Posterior vena cava (tissue), 2 donors: Measurements from ENCODE around the gene C3AR1. TPM values are rescaled to one million over a fixed set of nuclear protein-coding genes. Genes with fewer than 3 reads are reported as not detected.
A peak's percentile ranks its signal among the peaks of the same experiment; 100 is the strongest.
"Not testable (repeated sequence)": the region's sequence is repeated elsewhere in the genome, so short reads cannot be mapped to it uniquely, and the experiment has no call there.

ENCODE experiments used
- DNase-seq: peaks from one replicate; pipeline ENCODE4 v3.0.0-alpha.2; 2020; ENCODE audit warnings: low spot score
- intact Hi-C, 2 donors: fragments of 100-400 bp; cut with DNase I; formaldehyde crosslinking; loops; one replicate each; pipeline versions ENCODE4 v1.14.1 to v1.14.2; 2022 to 2023
- long read RNA-seq, 2 donors: library from polyadenylated mRNA; unstranded; transcript quantifications; one replicate each; pipeline ENCODE4 v2.0.0, GENCODE V29; 2020 to 2021
- total RNA-seq, 2 donors: library from RNA; stranded (reverse); fragmentation: NEBNext Ultra II Directional; extraction: Animal tissue kit (Norgen Biotek cat#: 25700); gene quantifications; one replicate each; pipeline ENCODE4 v1.2.1, GENCODE V29; 2021
- donor health status: DM: yes; HTN: yes; CAD: no.
- donor health status: DM: yes; HTN: yes; CAD: no.

C3AR1 gene
- total RNA-seq, result 10 to 100 TPM; 17.1 to 26.6 TPM
- long read RNA-seq, donor 1, transcript C3AR1-201 (2 exons, 2,088 nt), result major isoform, 8 of 8 reads
- long read RNA-seq, donor 1, partial matches to known transcripts, result 0 of 8 reads
- long read RNA-seq, donor 1, other reads (novel, unspliced or antisense), result 0 of 8 reads
- long read RNA-seq, donor 2, transcript C3AR1-201 (2 exons, 2,088 nt), result major isoform, 19 of 20 reads
- long read RNA-seq, donor 2, partial matches to known transcripts, result 1 of 20 reads
- long read RNA-seq, donor 2, other reads (novel, unspliced or antisense), result 0 of 20 reads

- intact Hi-C loops, result no loop called here
- no peak for DNase-seq
Observed at GRCh38 chr12:8065991-8066594, at the start of gene C3AR1. Gene C3AR1, minus strand, starts transcription at chr12:8066359. Its CDS starts 6,174 bp downstream, at chr12:8060185.

DNA sequence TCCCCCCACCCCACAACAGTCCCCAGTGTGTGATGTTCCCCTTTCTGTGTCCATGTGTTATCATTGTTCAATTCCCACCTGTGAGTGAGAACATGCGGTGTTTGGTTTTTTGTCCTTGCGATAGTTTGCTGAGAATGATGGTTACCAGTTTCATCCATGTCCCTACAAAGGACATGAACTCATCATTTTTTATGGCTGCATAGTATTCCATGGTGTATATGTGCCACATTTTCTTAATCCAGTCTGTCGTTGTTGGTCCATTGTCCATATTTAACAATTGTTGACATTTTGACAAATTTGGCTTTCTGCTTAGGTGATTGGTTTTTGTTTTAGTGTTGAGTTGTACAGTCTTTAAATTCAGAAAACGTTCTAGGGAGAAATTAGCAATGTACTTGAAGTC is 47.0 kb upstream of the C3AR1 start:
- DNase-seq, intact Hi-C loops: not testable (repeated sequence)

- intact Hi-C loops, result loop anchor here (10.0 kb wide), 2 partner anchors 116 to 126 kb away; partner anchors contain the start of gene FAM90A1 (in 1 of the 2)
- peak; percentile 88 for DNase-seq
Observed at GRCh38 chr12:8108808-8109398, 42.7 kb upstream of the C3AR1 start.

DNA sequence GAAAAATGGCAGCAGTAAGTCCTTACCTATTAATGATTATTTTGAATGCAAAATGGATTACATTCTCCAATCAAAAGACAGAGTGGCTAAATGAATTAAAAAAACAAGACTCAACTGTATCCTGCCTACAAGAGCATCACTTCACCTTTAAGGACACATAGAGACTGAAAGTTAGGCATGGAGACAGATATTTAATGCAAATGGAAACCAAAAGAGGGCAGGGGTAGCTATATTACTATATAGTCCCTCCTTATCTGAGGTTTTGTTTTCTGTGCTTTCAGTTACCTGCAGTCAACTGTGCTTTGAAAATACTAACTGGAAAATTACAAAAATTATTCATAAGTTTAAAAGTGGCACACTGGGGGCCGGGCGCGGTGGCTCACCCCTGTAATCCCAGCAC is 33.1 kb upstream of the C3AR1 start:
- DNase-seq, result no peak
- intact Hi-C loops, result no loop called here

DNA sequence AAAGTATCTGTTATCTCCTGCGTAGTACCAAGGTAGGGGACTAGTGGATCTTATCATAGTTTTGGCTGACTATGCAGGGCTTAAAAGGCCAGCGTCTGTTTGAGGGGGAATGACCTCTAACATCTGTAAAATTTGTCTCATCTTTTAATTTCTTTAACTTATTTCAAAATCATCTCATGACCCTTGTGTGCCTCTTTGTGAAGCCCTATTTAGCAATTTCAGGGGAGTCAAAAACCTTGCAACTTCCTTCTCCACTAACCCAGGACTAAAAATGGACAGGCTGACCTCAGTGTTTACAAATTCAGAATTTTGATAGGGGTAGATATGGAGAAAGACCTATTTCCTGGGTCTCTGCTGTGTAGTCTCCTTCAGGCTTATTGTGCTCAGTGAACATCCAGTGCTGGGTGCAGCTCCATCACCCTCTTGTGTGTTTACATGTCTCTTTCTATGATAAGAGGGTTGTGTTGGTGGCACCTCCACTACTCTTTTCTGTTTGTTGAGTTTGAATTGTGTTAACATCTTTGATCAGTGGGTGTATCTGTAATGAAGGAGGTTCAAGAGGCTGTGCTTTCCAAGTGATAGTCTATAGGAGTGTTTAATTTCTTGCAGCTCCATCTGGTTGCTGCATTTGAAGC is 30.2 kb upstream of the C3AR1 start:
- no peak for DNase-seq
- intact Hi-C loops, result no loop called here

- intact Hi-C loops, result no loop called here
- DNase-seq, result no peak
Observed at GRCh38 chr12:8093291-8093690, 27.1 kb upstream of the C3AR1 start.

GRCh38 chr12:8089716-8090115 is 23.6 kb upstream of the C3AR1 start:
- DNase-seq, result no peak
- intact Hi-C loops, result no loop called here

DNA sequence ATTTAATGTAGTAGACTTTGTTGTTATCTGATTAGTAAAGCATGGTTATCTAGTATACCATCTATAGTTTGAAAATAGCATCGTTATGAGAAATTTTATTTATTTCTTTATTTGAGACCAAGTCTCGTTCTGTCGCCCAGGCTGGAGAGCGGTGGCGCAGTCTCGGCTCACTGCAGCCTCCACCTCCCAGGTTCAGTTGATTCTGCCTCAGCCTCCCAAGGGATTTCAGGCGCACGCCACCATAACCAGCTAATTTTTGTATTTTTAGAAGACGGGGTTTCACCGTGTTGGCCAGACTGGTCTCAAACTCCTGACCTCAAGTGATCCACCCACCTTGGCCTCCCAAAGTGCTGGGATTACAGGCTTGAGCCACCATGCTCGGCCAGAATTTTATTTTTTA is 23.1 kb upstream of the C3AR1 start:
- DNase-seq, intact Hi-C loops: not testable (repeated sequence)

GRCh38 chr12:8088574-8088973 is 22.4 kb upstream of the C3AR1 start:
- intact Hi-C loops, result no loop called here
- no peak for DNase-seq

DNA sequence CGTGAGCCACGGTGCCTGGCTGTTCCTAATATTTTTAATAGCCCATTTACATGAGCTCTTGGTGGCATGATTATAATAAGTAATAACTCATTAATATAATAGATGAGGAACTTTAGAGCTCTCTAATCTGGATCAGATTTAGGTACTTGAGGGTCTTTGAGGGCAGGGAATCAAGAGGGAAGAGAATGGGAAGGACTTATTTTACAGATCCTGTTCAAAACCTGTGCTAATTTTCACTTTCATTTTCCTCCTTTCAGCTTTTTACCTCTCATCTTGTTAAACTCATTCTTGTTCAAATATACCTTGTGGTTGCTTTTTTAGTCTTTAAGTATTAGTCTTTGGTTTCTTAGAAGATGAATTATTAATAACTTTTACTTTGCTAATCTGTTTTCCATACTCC is 21.5 kb upstream of the C3AR1 start:
- intact Hi-C loops, result no loop called here
- DNase-seq, result no peak

DNA sequence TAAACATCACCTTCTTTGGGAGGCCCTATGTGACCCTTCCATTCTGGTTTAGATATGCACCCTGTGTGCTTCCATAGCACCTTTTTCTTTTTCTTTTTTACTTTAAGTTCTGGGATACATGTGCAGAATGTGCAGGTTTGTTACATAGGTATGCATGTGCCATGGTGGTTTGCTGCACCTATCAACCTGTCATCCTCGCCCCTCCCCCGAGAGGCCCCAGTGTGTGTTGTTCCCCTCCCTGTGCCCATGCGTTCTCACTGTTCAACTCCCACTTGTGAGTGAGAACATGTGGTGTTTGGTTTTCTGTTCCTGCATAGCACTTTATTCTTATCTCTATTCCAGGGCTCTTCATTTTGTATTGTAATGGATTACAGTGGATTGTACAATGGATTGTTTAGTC is 18.2 kb upstream of the C3AR1 start:
- intact Hi-C loops, result not testable (repeated sequence)

DNA sequence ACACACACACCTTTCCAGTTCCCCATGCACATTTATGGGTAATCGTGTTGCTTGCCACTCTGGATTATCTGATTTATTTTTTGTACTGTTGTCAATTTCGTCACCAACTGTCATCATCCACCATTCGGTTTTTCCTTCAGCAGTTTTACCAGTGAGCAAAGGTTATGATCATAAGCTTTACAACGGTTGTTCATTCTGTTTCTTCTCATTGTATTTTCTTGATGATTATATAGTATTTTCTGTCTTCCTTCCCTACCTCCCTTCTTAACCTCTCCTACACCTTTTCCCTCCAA is 16.6 kb upstream of the C3AR1 start:
- intact Hi-C loops, result no loop called here
- DNase-seq, result no peak

More for the DNA sequence above, 18.2 kb upstream of the C3AR1 start:
- DNase-seq, result not testable (repeated sequence)

GRCh38 chr12:8081251-8081920 is 15.2 kb upstream of the C3AR1 start:
- intact Hi-C loops, result no loop called here
- no peak for DNase-seq

DNA sequence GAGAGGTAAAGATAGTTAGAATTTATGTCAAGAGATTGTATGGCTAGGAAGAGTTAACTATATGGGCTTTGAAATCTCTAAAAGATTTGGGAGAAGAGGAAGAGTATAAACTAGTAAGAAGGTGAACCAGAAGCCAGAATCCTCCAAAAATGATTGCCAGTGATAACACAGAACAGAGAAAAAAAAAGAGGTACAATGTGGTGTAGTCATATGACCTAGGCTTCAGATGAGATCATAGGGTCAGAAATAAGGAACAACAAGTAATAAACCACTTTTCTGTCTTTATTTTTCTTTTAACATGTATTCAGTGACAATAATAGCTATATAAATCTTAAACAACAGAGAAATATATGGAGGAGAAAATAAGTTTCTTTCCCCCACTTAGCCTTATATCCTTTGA is 14.0 kb upstream of the C3AR1 start:
- no peak for DNase-seq
- intact Hi-C loops, result no loop called here

GRCh38 chr12:8078916-8079315 is 12.8 kb upstream of the C3AR1 start:
- DNase-seq, result no peak
- intact Hi-C loops, result no loop called here

DNA sequence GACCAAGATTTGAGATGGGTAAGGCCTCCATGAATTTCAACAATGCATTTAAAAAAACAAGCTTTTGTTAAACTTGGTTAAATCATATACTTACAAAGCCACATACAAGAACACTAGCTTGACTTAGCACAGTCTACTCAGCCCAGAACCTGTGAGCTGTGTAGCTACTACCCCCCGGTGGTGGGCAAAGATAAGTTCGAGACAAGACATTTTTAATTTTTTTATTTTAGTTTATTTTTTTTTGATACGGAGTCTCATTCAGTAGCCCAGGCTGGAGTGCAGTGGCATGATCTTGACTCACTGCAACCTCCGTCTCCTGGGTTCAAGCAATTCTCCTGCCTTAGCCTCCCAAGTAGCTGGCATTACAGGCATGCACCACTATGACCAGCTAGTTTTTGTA is 12.2 kb upstream of the C3AR1 start:
- intact Hi-C loops, result no loop called here

DNA sequence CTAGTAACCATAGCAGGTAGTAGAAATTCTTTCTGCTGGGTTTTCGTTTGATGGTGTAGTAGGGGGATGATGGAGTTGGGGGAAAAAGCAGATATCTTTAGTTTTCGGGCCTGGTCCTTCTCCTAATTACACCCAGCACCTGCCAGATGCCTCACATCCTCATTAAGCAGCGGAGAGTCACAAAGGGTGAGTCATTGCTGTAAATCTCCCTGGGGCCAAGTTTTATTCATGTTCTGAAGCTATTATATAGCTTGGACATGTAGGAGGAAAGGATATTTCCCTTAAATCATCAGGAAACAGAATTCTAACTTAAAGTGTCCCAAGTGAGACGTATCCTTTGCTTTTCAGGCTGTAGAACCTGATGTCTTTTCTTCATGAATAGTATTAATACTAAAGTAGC is 11.0 kb upstream of the C3AR1 start:
- intact Hi-C loops, result no loop called here
- DNase-seq, result no peak

More for the DNA sequence above, 12.2 kb upstream of the C3AR1 start:
- DNase-seq, result no peak

- intact Hi-C loops, result no loop called here
Observed at GRCh38 chr12:8076366-8076765, 10.2 kb upstream of the C3AR1 start.

DNA sequence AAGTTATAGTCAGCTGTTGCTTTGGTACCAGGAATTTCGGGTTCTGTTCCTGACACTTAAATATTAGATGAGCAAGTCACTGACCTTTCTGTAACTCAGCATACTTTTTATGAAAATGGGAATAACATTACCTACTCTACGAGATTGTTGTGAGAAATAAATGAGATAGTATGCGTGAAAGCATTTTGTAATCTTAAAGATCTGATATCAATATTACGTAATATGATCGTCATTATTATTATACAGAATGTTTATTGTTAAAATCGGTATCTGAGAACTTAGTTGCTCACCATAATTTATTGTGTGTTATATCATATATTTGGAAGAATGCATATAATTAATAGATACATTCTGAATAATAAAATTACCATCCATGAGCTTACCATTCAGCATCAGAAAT is 9.8 kb upstream of the C3AR1 start:
- intact Hi-C loops, result no loop called here
- no peak for DNase-seq

More at GRCh38 chr12:8076366-8076765, 10.2 kb upstream of the C3AR1 start:
- DNase-seq, result no peak

GRCh38 chr12:8071820-8072219 is 5.7 kb upstream of the C3AR1 start:
- intact Hi-C loops, result not testable (repeated sequence)

More at GRCh38 chr12:8071820-8072219, 5.7 kb upstream of the C3AR1 start:
- DNase-seq, result not testable (repeated sequence)
